HFFc6 (cell line): Measurements from ENCODE around the gene CFAP107. TPM values are rescaled to one million over a fixed set of nuclear protein-coding genes. Genes with fewer than 3 reads are reported as not detected.
"Not testable (repeated sequence)": the region's sequence is repeated elsewhere in the genome, so short reads cannot be mapped to it uniquely, and the experiment has no call there.

Source experiments
- DNase-seq: peaks from one replicate; pipeline ENCODE4 v3.0.0-alpha.2; 2018
- H3K27ac Mint-ChIP-seq: 2 replicates; pipeline ENCODE4 v1.8.0; 2020; ENCODE audit warnings: mild to moderate bottlenecking, mixed read lengths
- H3K27me3 Mint-ChIP-seq: 2 replicates; pipeline ENCODE4 v1.8.0; 2021; ENCODE audit warnings: mild to moderate bottlenecking, moderate library complexity, mixed read lengths; ENCODE audit not compliant: insufficient read depth
- H3K36me3 Mint-ChIP-seq: 2 replicates; pipeline ENCODE4 v1.8.0; 2021; ENCODE audit warnings: low read depth, mixed read lengths
- H3K4me1 Mint-ChIP-seq: 2 replicates; pipeline ENCODE4 v1.8.0; 2020; ENCODE audit warnings: low read depth, mixed read lengths
- H3K4me3 Mint-ChIP-seq: 2 replicates; pipeline ENCODE4 v1.8.0; 2020; ENCODE audit warnings: mild to moderate bottlenecking, moderate library complexity, mixed read lengths
- H3K9me3 Mint-ChIP-seq: 2 replicates; pipeline ENCODE4 v1.8.0; 2020; ENCODE audit warnings: mild to moderate bottlenecking, mixed read lengths
- total RNA-seq, 6 experiments: library from RNA; stranded (reverse); fragmentation: NEBNext Ultra II Directional; extraction: Animal tissue kit (Norgen Biotek cat#: 25700); gene quantifications; 2 replicates in 1 of 6; 3 replicates in 5 of 6; pipeline ENCODE4 v1.2.3, GENCODE V29; 2021
- TF ChIP-seq, protein P1 (sequence below): fragments of 200-600 bp; sonication (generic); IDR thresholded peaks from 2 replicates; pipeline ENCODE4 v1.5.0; 2021; ENCODE audit warnings: antibody characterized with exemption, mild to moderate bottlenecking

The CFAP107 gene
- total RNA-seq, 6 experiments from 2014 or later, result not detected

DNA sequence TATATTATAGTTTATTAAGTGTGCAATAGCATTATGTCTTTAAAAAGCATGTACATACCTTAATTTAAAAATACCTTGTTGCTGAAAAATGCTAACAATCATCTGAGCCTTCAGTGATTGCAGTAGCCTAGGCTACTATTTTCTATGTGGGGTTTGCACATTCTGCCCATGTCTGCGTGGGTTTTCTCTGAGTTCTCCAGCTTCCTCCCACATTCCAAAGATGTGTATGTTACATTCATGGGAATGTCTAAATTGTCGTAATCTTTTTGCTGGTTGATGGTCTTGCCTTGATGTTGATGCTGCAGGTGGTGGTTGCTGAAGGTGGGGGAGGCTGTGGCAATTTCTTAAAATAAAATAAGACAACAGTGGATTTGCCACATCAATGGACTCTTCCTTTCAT is 17.6 kb upstream of the CFAP107 start:
- TF ChIP-seq, protein P1, sequence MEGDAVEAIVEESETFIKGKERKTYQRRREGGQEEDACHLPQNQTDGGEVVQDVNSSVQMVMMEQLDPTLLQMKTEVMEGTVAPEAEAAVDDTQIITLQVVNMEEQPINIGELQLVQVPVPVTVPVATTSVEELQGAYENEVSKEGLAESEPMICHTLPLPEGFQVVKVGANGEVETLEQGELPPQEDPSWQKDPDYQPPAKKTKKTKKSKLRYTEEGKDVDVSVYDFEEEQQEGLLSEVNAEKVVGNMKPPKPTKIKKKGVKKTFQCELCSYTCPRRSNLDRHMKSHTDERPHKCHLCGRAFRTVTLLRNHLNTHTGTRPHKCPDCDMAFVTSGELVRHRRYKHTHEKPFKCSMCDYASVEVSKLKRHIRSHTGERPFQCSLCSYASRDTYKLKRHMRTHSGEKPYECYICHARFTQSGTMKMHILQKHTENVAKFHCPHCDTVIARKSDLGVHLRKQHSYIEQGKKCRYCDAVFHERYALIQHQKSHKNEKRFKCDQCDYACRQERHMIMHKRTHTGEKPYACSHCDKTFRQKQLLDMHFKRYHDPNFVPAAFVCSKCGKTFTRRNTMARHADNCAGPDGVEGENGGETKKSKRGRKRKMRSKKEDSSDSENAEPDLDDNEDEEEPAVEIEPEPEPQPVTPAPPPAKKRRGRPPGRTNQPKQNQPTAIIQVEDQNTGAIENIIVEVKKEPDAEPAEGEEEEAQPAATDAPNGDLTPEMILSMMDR, result no peak
- no peak overlapping the region for H3K4me3 Mint-ChIP-seq

GRCh38 chr1:12730156-12730555 is 15.8 kb upstream of the CFAP107 start:
- no peaks in the 10 kb centered on the region; the same call in 1 of the 2 replicates for H3K27me3 Mint-ChIP-seq
- TF ChIP-seq, protein P1, result no peak
- no peaks in the 10 kb centered on the region for H3K36me3 Mint-ChIP-seq
- no peak overlapping the region for H3K4me3 Mint-ChIP-seq
- H3K9me3 Mint-ChIP-seq, result peaks cover 48% of the 10 kb centered on the region
- H3K4me1 Mint-ChIP-seq, result no peaks in the 10 kb centered on the region
- no peak for DNase-seq
- H3K27ac Mint-ChIP-seq, result no peak overlapping the region

More for the DNA sequence above, 17.6 kb upstream of the CFAP107 start:
- H3K27me3 Mint-ChIP-seq, result no peaks in the 10 kb centered on the region; the same call in 1 of the 2 replicates
- no peak for DNase-seq
- peaks cover 36% of the 10 kb centered on the region for H3K9me3 Mint-ChIP-seq
- no peaks in the 10 kb centered on the region for H3K4me1 Mint-ChIP-seq
- no peak overlapping the region for H3K27ac Mint-ChIP-seq
- H3K36me3 Mint-ChIP-seq, result no peaks in the 10 kb centered on the region

- not testable (repeated sequence) for H3K4me3 Mint-ChIP-seq, H3K27me3 Mint-ChIP-seq, H3K27ac Mint-ChIP-seq, H3K36me3 Mint-ChIP-seq, DNase-seq, H3K4me1 Mint-ChIP-seq
- H3K9me3 Mint-ChIP-seq, result peaks cover 53% of the 10 kb centered on the region
These were observed 14.9 kb upstream of the CFAP107 start for GRCh38 chr1:12731084-12731483.

GRCh38 chr1:12734651-12735050 is 11.3 kb upstream of the CFAP107 start:
- TF ChIP-seq, protein P1, result no peak
- no peak overlapping the region for H3K27ac Mint-ChIP-seq
- no peaks in the 10 kb centered on the region for H3K4me1 Mint-ChIP-seq
- no peaks in the 10 kb centered on the region; the same call in 1 of the 2 replicates for H3K27me3 Mint-ChIP-seq
- no peaks in the 10 kb centered on the region for H3K36me3 Mint-ChIP-seq
- H3K4me3 Mint-ChIP-seq, result no peak overlapping the region
- peaks cover 66% of the 10 kb centered on the region for H3K9me3 Mint-ChIP-seq
- DNase-seq, result no peak

- no peak overlapping the region for H3K27ac Mint-ChIP-seq
- no peak overlapping the region for H3K4me3 Mint-ChIP-seq
- no peaks in the 10 kb centered on the region for H3K4me1 Mint-ChIP-seq
- TF ChIP-seq, protein P1, result no peak
- no peak for DNase-seq
- no peaks in the 10 kb centered on the region for H3K36me3 Mint-ChIP-seq
- H3K27me3 Mint-ChIP-seq, result no peaks in the 10 kb centered on the region; the same call in 1 of the 2 replicates
- H3K9me3 Mint-ChIP-seq, result peaks cover 45% of the 10 kb centered on the region
These were observed 7.1 kb upstream of the CFAP107 start for GRCh38 chr1:12738934-12739333.

GRCh38 chr1:12739613-12740012 is 6.4 kb upstream of the CFAP107 start:
- no peaks in the 10 kb centered on the region for H3K4me1 Mint-ChIP-seq
- no peaks in the 10 kb centered on the region; the same call in 1 of the 2 replicates for H3K27me3 Mint-ChIP-seq
- no peak overlapping the region for H3K27ac Mint-ChIP-seq
- no peak overlapping the region for H3K4me3 Mint-ChIP-seq
- DNase-seq, result no peak
- TF ChIP-seq, protein P1, result no peak
- H3K36me3 Mint-ChIP-seq, result no peaks in the 10 kb centered on the region
- H3K9me3 Mint-ChIP-seq, result peaks cover 41% of the 10 kb centered on the region
